Measurements from ENCODE around the gene AAK1. TPM values are rescaled to one million over a fixed set of nuclear protein-coding genes. Genes with fewer than 3 reads are reported as not detected.
"Not testable (repeated sequence)": the region's sequence is repeated elsewhere in the genome, so short reads cannot be mapped to it uniquely, and the experiment has no call there.

Gene AAK1
- polyA plus RNA-seq, 1 donor (not counting 4 experiments of a cell fraction or from before 2014, with no cell fraction given), result 12.3 TPM

GRCh38 chr2:69450735-69451416 is 192.7 kb downstream of the AAK1 start:
- dilution Hi-C loops (cut with MboI; ENCODE audit: extremely low pct_ligation_motif_present, low sequenced_read_pairs), result no loop called here
- DNase-seq (ENCODE audit: low read depth, low spot score), result no peak
- H4K20me1 ChIP-seq (ENCODE audit: control insufficient read depth, extremely low read depth, insufficient read depth, low read length), result no peaks in the 10 kb centered on the region
- H3K79me2 ChIP-seq (ENCODE audit: control insufficient read depth, insufficient read depth, low read length), result no peaks in the 10 kb centered on the region
- H3K27me3 ChIP-seq (ENCODE audit: control insufficient read depth, extremely low read depth, insufficient read depth, low read length), result no peaks in the 10 kb centered on the region
- no peak for FAIRE-seq
- no peaks in the 10 kb centered on the region for H3K4me1 ChIP-seq (ENCODE audit: control insufficient read depth, extremely low read depth, insufficient read depth, low read length)
- H3K36me3 ChIP-seq (ENCODE audit: control insufficient read depth in 2 of 2, extremely low read depth in 1 of 2, insufficient read depth in 2 of 2, low read length in 2 of 2), result no peaks in the 10 kb centered on the region
- no peak overlapping the region for H3K4me3 ChIP-seq (ENCODE audit: control insufficient read depth in 2 of 3, extremely low read depth in 1 of 3, insufficient read depth in 2 of 3, low read depth in 1 of 3, low read length in 3 of 3)
- no peak overlapping the region for H2AFZ ChIP-seq (ENCODE audit: control insufficient read depth, low read length)
- no peak overlapping the region for H3K4me2 ChIP-seq (ENCODE audit: control insufficient read depth, extremely low read depth, insufficient read depth, low read depth, low read length)
- TF ChIP-seq CTCF (optimal IDR thresholded peaks at IDR 0.05 in 1 of 3, IDR thresholded peaks at IDR 0.05 in 1 of 3, conservative IDR thresholded peaks at IDR 0.05 in 1 of 3; ENCODE audit: extremely low read depth in 1 of 3, insufficient read depth in 2 of 3, low read length in 3 of 3), result no peak
- TF ChIP-seq EZH2 (IDR thresholded peaks at IDR 0.05; ENCODE audit: low read length), result no peak
- no peak overlapping the region for H3K27ac ChIP-seq (ENCODE audit: control insufficient read depth, insufficient read depth, low read length)
- H3K9me3 ChIP-seq (ENCODE audit: control insufficient read depth, low read depth, low read length), result no peaks in the 10 kb centered on the region
- H3K9me1 ChIP-seq (ENCODE audit: control insufficient read depth, extremely low read depth, insufficient read depth, low read length), result no peaks in the 10 kb centered on the region
- H3K9ac ChIP-seq (ENCODE audit: control insufficient read depth, extremely low read depth, insufficient read depth, low read length), result no peak overlapping the region

- Histone ChIP-seq H3K79me2 (ENCODE audit: control insufficient read depth, insufficient read depth, low read length) (no peaks in the 10 kb centered on the region), H3K4me1 (ENCODE audit: control insufficient read depth, extremely low read depth, insufficient read depth, low read length) (no peaks in the 10 kb centered on the region), H4K20me1 (ENCODE audit: control insufficient read depth, extremely low read depth, insufficient read depth, low read length) (no peaks in the 10 kb centered on the region), H3K9ac (ENCODE audit: control insufficient read depth, extremely low read depth, insufficient read depth, low read length) (no peak overlapping the region), H3K36me3 (ENCODE audit: control insufficient read depth in 2 of 2, extremely low read depth in 1 of 2, insufficient read depth in 2 of 2, low read length in 2 of 2) (no peaks in the 10 kb centered on the region), H3K4me2 (ENCODE audit: control insufficient read depth, extremely low read depth, insufficient read depth, low read depth, low read length) (no peak overlapping the region), H3K27ac (ENCODE audit: control insufficient read depth, insufficient read depth, low read length) (no peak overlapping the region), H3K9me3 (ENCODE audit: control insufficient read depth, low read depth, low read length) (no peaks in the 10 kb centered on the region), H3K27me3 (ENCODE audit: control insufficient read depth, extremely low read depth, insufficient read depth, low read length) (no peaks in the 10 kb centered on the region), H3K9me1 (ENCODE audit: control insufficient read depth, extremely low read depth, insufficient read depth, low read length) (no peaks in the 10 kb centered on the region), H3K4me3 (ENCODE audit: control insufficient read depth in 2 of 3, extremely low read depth in 1 of 3, insufficient read depth in 2 of 3, low read depth in 1 of 3, low read length in 3 of 3) (no peak overlapping the region), H2AFZ (ENCODE audit: control insufficient read depth, low read length) (no peak overlapping the region)
- no peak for FAIRE-seq
- no peak for DNase-seq (ENCODE audit: low read depth, low spot score)
- TF ChIP-seq CTCF (optimal IDR thresholded peaks at IDR 0.05 in 1 of 3, IDR thresholded peaks at IDR 0.05 in 1 of 3, conservative IDR thresholded peaks at IDR 0.05 in 1 of 3; ENCODE audit: extremely low read depth in 1 of 3, insufficient read depth in 2 of 3, low read length in 3 of 3), result no peak
- TF ChIP-seq EZH2 (IDR thresholded peaks at IDR 0.05; ENCODE audit: low read length), result no peak
- dilution Hi-C loops (cut with MboI; ENCODE audit: extremely low pct_ligation_motif_present, low sequenced_read_pairs), result no loop called here
These were observed 193.6 kb downstream of the AAK1 start for GRCh38 chr2:69449906-69450305.

GRCh38 chr2:69443673-69444072 is 199.9 kb downstream of the AAK1 start:
- H3K79me2 ChIP-seq (ENCODE audit: control insufficient read depth, insufficient read depth, low read length); H3K27me3 ChIP-seq (ENCODE audit: control insufficient read depth, extremely low read depth, insufficient read depth, low read length); H3K4me1 ChIP-seq (ENCODE audit: control insufficient read depth, extremely low read depth, insufficient read depth, low read length); H3K9ac ChIP-seq (ENCODE audit: control insufficient read depth, extremely low read depth, insufficient read depth, low read length); H2AFZ ChIP-seq (ENCODE audit: control insufficient read depth, low read length); dilution Hi-C loops (cut with MboI; ENCODE audit: extremely low pct_ligation_motif_present, low sequenced_read_pairs); H3K4me3 ChIP-seq (ENCODE audit: control insufficient read depth in 2 of 3, extremely low read depth in 1 of 3, insufficient read depth in 2 of 3, low read depth in 1 of 3, low read length in 3 of 3); H3K4me2 ChIP-seq (ENCODE audit: control insufficient read depth, extremely low read depth, insufficient read depth, low read depth, low read length); H3K9me3 ChIP-seq (ENCODE audit: control insufficient read depth, low read depth, low read length); H4K20me1 ChIP-seq (ENCODE audit: control insufficient read depth, extremely low read depth, insufficient read depth, low read length); H3K27ac ChIP-seq (ENCODE audit: control insufficient read depth, insufficient read depth, low read length); H3K36me3 ChIP-seq (ENCODE audit: control insufficient read depth in 2 of 2, extremely low read depth in 1 of 2, insufficient read depth in 2 of 2, low read length in 2 of 2); FAIRE-seq; H3K9me1 ChIP-seq (ENCODE audit: control insufficient read depth, extremely low read depth, insufficient read depth, low read length); DNase-seq (ENCODE audit: low read depth, low spot score): not testable (repeated sequence)

DNA sequence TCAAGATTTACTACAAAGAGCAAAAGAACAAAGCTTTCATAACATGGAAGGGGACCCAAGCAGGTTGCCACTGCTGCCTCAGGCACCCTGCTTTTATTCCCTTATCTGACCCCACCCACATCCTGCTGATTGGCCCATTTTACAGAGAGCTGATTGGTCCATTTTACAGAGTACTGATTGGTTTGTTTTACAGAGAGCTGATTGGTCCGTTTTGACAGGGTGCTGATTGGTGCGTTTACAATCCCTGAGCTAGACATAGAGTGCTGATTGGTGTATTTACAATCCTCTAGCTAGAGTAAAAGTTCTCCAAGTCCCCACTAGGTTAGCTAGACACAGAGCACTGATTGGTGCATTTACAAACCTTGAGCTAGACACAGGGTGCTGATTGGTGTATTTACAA is 204.0 kb downstream of the AAK1 start:
- H3K27ac ChIP-seq (ENCODE audit: control insufficient read depth, insufficient read depth, low read length); H3K9me1 ChIP-seq (ENCODE audit: control insufficient read depth, extremely low read depth, insufficient read depth, low read length); H3K9me3 ChIP-seq (ENCODE audit: control insufficient read depth, low read depth, low read length); DNase-seq (ENCODE audit: low read depth, low spot score); FAIRE-seq; H3K4me2 ChIP-seq (ENCODE audit: control insufficient read depth, extremely low read depth, insufficient read depth, low read depth, low read length); H3K9ac ChIP-seq (ENCODE audit: control insufficient read depth, extremely low read depth, insufficient read depth, low read length); H2AFZ ChIP-seq (ENCODE audit: control insufficient read depth, low read length); H4K20me1 ChIP-seq (ENCODE audit: control insufficient read depth, extremely low read depth, insufficient read depth, low read length); dilution Hi-C loops (cut with MboI; ENCODE audit: extremely low pct_ligation_motif_present, low sequenced_read_pairs); H3K4me3 ChIP-seq (ENCODE audit: control insufficient read depth in 2 of 3, extremely low read depth in 1 of 3, insufficient read depth in 2 of 3, low read depth in 1 of 3, low read length in 3 of 3); H3K27me3 ChIP-seq (ENCODE audit: control insufficient read depth, extremely low read depth, insufficient read depth, low read length); H3K36me3 ChIP-seq (ENCODE audit: control insufficient read depth in 2 of 2, extremely low read depth in 1 of 2, insufficient read depth in 2 of 2, low read length in 2 of 2): not testable (repeated sequence)
- H3K79me2 ChIP-seq (ENCODE audit: control insufficient read depth, insufficient read depth, low read length), result peaks cover 18% of the 10 kb centered on the region
- peaks cover 14% of the 10 kb centered on the region for H3K4me1 ChIP-seq (ENCODE audit: control insufficient read depth, extremely low read depth, insufficient read depth, low read length)

Measured in keratinocyte (primary cell).